Measurements from ENCODE around the gene SMCO1. TPM values are rescaled to one million over a fixed set of nuclear protein-coding genes. Genes with fewer than 3 reads are reported as not detected.
"Not testable (repeated sequence)": the region's sequence is repeated elsewhere in the genome, so short reads cannot be mapped to it uniquely, and the experiment has no call there.

The SMCO1 gene
- total RNA-seq, 1 experiment from 2014 or later, result not detected

GRCh38 chr3:196525141-196525540 lies 10.0 kb upstream of the SMCO1 start:
- DNase-seq (ENCODE audit: low spot score), result no peak
- in situ Hi-C loops (cut with HindIII; ENCODE audit: low sequenced_read_pairs), result no loop called here

DNA sequence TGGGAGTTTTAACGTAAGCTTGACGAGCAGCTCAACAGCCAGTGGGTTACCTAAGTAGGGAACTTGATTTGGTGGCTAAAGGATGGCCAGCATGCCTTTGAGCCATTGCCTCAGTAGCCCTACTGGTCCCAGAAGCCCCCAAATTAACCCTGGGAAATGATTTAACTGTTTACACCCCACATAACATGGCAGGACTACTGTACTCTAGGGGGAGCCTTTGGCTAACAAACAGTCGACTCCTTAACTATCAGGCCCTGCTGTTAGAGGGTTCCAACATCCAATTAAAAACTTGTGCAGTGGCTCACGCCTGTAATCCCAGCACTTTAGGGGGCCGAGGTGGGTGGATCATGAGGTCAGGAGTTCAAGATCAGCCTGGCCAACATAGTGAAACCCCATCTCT lies 9.4 kb upstream of the SMCO1 start:
- no peak for DNase-seq (ENCODE audit: low spot score)
- in situ Hi-C loops (cut with HindIII; ENCODE audit: low sequenced_read_pairs), result no loop called here

- in situ Hi-C loops (cut with HindIII; ENCODE audit: low sequenced_read_pairs), result no loop called here
- DNase-seq (ENCODE audit: low spot score), result no peak
These were observed 8.7 kb upstream of the SMCO1 start for GRCh38 chr3:196523841-196524240.

DNA sequence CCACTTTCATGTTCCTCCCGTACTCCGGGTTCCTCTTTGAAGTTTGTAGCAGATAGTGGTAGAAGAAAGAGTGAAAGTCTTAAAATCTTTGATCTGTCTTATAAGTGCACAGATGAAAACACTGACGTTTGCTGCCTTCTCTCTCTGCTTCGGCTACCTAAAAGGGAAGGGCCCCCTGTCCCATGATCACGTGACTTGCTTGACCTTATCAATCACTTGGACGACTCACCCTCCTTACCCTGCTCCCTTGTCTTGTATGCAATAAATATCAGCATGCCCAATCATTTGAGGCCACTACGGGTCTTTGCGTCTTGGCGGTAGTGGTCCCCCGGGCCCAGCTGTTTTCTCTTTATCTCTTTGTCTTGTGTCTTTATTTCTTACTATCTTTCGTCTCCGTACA lies 6.1 kb upstream of the SMCO1 start:
- in situ Hi-C loops (cut with HindIII; ENCODE audit: low sequenced_read_pairs); DNase-seq (ENCODE audit: low spot score): not testable (repeated sequence)

DNA sequence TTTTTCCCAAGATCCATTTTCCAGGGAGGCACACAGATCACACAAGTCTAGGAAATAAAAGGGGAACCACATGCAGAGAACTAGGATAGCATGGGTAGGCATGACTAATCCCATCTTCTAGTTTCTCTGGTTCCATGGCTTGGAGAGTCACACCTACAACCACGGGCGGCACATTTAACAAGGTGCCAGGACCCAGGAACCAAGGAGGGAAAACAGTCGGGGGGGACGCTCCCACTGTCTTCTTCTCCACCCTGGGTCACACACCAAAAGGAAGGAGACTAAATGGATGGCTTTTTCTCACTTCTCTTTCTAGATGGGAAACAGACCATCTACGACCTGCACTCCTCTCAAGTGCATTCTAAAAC lies 4.6 kb upstream of the SMCO1 start:
- in situ Hi-C loops (cut with HindIII; ENCODE audit: low sequenced_read_pairs), result no loop called here
- DNase-seq (ENCODE audit: low spot score), result no peak

GRCh38 chr3:196518966-196519717 lies 4.0 kb upstream of the SMCO1 start:
- peak; percentile 45 for DNase-seq (ENCODE audit: low spot score)
- in situ Hi-C loops (cut with HindIII; ENCODE audit: low sequenced_read_pairs), result no loop called here

DNA sequence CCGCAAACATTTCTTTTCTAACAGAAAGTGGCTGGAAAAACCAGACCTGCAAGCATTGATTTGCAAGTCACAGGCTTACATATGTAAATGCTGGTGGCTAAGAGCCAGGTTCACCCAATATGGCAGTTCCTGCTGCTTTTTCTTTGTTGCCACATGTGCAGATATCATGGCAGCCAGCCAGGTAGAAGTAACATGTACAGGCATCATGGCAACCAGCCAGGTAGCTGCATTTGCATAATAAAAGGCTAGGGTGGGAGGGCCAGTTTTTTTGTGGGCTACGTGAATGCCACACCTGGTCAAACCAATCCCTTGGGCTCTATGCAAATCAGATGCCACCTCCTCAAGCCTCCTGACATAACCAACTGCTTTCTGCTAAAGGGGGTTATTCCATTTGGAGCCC lies 2.8 kb upstream of the SMCO1 start:
- DNase-seq (ENCODE audit: low spot score), result no peak
- in situ Hi-C loops (cut with HindIII; ENCODE audit: low sequenced_read_pairs), result no loop called here

DNA sequence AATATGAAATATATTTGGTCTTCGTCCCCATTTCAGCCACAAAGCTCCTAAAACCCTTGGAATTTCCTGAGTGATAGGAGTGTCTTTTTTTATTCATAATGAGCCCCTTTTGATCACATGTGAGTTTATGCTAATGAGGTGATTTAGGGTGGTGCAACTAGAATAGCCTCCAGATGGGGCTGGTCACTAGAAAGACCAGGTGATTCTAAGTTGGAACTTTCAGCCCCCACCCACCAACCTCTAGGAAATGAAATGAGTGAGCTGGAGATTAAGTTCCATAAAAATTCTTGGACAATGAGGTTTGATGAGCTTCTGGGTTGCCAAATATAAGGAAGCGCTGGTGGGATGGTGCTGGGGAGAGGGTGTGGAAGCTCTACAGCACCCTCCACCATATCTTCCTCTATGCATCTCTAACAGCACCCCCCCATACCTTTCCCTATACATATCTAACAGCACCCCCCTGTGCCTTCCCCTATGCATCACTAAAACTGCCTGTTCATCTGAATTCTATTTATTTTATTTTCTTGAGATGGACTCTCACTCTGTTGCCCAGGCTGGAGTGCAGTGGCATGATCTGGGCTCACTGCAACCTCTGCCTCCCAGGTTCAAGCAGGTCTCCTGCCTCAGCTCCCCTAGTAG lies 2.1 kb upstream of the SMCO1 start:
- in situ Hi-C loops (cut with HindIII; ENCODE audit: low sequenced_read_pairs), result no loop called here
- DNase-seq (ENCODE audit: low spot score), result no peak

GRCh38 chr3:196514350-196514716 lies 813 bp downstream of the SMCO1 start:
- DNase-seq (ENCODE audit: low spot score), result no peak
- in situ Hi-C loops (cut with HindIII; ENCODE audit: low sequenced_read_pairs), result no loop called here

GRCh38 chr3:196513697-196514349 lies 1.3 kb downstream of the SMCO1 start:
- in situ Hi-C loops (cut with HindIII; ENCODE audit: low sequenced_read_pairs), result no loop called here
- DNase-seq (ENCODE audit: low spot score), result no peak

- in situ Hi-C loops (cut with HindIII; ENCODE audit: low sequenced_read_pairs); DNase-seq (ENCODE audit: low spot score): not testable (repeated sequence)
These were observed 3.3 kb downstream of the SMCO1 start for GRCh38 chr3:196511646-196512425.

GRCh38 chr3:196511108-196511507 lies 4.0 kb downstream of the SMCO1 start:
- DNase-seq (ENCODE audit: low spot score); in situ Hi-C loops (cut with HindIII; ENCODE audit: low sequenced_read_pairs): not testable (repeated sequence)

DNA sequence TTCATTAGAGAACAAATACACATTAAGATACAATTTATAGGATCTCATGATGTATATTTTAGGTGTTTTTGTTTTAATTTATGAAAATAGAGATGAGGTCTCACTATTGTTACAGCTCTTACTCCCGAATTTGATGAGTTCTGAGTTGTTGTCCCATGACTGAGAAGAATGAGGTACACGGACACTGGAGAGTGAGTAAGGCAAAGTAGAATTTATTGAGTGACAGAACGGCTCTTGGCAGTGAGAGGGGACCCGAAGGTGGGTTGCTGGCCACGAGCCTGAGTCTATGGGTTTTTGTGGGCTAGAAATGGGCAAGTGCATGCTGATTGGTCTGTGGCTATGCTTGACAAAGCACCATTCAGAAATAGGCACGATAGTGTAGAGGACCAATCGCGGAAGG lies 8.5 kb downstream of the SMCO1 start:
- in situ Hi-C loops (cut with HindIII; ENCODE audit: low sequenced_read_pairs), result no loop called here

DNA sequence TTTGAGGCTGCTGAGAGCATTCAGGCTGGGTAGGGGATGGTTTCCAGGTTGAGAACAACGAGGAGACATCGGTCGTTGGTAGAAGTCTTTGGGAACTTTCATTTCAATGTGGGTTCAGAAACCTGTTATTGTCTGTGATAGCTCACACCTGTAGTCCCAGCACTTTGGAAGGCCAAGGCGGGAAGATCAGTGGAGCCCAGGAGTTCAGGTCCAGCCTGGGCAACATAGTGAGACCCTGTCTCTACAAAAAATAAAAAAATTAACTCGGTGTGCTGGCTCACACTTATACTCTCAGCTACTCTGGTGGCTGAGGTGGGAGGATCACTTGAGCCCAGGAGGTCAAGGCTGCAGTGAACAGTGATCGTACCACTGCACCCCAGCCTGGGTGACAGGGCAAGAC lies 10.6 kb downstream of the SMCO1 start:
- DNase-seq (ENCODE audit: low spot score), result no peak
- in situ Hi-C loops (cut with HindIII; ENCODE audit: low sequenced_read_pairs), result no loop called here

More for the DNA sequence above, 8.5 kb downstream of the SMCO1 start:
- no peak for DNase-seq (ENCODE audit: low spot score)

DNA sequence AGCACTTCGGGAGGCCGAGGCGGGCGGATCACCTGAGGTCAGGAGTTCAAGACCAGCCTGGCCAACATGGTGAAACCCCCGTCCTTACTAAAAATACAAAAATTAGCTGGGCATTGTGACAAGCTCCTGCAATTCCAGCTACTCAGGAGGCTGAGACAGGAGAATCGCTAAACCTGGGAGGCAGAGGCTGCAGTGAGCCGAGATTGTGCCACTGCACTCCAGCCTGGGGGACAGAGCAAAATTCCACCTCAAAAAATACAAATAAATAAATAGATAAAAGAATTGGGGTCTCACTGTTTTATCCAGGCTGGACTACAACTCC lies 11.1 kb downstream of the SMCO1 start:
- DNase-seq (ENCODE audit: low spot score); in situ Hi-C loops (cut with HindIII; ENCODE audit: low sequenced_read_pairs): not testable (repeated sequence)

DNA sequence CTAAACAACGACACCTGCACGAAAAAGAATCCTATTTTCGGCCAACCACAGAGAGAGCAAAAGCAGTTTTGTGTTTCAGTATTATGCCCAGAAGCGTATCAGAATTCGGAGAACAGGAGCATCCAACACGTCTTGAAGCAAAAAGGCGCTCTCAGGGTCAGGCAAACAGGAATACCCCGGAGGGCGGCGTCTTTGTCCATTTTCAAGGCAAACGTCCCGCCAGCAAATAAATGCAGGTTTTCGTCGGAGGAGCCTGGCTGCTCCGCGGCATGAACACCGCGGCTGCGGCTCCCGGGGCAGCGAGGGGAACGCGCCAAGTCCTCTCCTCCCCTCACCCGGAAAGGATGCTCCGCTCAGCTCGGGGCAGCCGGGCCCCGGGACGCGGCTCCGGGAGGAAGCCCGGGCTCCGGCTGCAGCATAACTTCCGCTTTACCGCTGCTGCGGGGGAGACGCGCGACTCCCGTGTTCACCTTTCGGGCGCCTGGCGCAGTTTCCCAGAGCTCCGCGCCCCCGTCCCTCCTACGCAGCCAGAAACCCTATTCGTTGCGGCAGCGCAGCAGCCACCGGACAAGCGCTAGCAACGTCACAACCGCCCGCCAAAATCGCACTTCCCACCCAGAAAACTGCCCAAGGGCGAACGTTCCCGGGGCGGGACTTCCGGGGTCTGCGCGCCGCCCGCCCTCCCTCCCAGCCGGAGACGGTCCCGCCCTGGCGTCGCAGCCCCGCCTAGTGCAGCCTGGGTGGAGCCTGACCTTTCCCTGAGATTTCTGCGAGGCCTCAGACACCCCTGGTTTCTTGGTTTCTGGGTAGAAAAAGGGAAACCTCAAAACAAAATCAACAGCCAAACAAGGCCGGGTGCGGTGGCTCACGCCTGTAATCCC lies 11.7 kb downstream of the SMCO1 start, which contains the start of gene RNF168:
RNF168 (minus strand) TSS at position 573 of the 881 bp plus-strand sequence. CDS start 595 bp downstream, outside the sequence.
- DNase-seq (ENCODE audit: low spot score), result peak; percentile 96
- in situ Hi-C loops (cut with HindIII; ENCODE audit: low sequenced_read_pairs), result no loop called here

DNA sequence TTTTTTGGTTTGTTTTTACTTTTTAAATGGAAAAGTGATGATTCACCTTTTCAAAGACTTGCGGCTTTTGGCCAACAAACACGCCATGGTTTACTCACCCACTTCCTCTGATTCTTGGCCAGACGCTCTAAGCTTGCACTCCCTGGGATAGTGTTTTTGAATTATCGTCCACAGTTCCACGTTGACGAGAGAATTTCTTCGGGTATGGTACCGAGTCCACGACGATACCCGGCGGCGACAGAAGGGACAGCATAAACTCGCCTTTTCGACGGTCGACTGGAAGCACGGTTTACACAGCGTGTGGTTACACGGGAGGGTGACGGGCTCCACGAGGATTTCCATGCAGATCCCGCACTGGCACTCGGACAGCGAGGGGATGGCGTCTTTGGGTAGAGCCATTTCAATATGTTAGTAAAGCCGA lies 12.4 kb downstream of the SMCO1 start:
- in situ Hi-C loops (cut with HindIII; ENCODE audit: low sequenced_read_pairs), result no loop called here
- peak; percentile 63 for DNase-seq (ENCODE audit: low spot score)

DNA sequence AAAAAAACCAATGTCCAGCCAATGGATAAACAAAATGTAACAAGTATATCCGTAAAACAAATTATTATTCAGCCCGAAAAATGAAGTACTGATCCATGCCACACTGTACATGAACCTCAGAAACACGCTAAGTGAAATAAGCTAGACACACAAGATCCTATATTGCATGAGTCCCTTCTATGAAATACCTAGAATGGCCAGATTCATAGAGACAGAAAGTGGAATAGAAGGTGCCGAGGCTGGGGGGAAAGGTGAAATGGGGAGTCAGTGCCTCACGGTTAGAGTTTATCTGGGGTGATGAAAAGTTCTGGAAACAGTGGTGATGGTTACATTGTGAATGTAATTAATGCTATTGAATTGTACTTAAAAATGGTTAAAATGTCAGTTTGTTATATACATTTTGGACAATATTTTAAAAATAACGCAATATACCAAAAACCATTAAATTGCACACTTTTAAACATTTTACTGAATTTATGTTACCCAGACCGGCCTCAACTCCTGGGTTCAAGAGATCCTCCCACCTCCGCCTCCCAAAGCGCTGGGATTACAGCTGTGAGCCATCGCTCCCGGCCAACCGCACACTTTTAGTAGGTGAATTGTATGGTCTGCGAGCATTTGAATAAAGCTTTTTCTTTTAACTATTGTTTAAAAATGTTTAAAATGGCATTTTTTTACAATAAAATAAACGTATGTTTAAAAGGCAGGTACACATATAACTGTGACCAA lies 13.7 kb downstream of the SMCO1 start:
- in situ Hi-C loops (cut with HindIII; ENCODE audit: low sequenced_read_pairs), result no loop called here
- DNase-seq (ENCODE audit: low spot score), result peak; percentile 15

Measured in G401 (cell line).